Right ventricle myocardium inferior (tissue), 1 donor: ENCODE measurements around the gene NDRG3. TPM values are rescaled to one million over a fixed set of nuclear protein-coding genes. Genes with fewer than 3 reads are reported as not detected.
"Not testable (repeated sequence)": the region's sequence is repeated elsewhere in the genome, so short reads cannot be mapped to it uniquely, and the experiment has no call there.

ENCODE experiments used
- ATAC-seq: fragments of 200-7000 bp; cut with Tn5 transposase; one replicate; pipeline ENCODE4 v1.9.1; 2020; ENCODE audit warnings: mild to moderate bottlenecking, moderate library complexity
- DNase-seq: peaks from one replicate; pipeline ENCODE4 v3.0.0; 2021; ENCODE audit errors: missing footprints
- intact Hi-C: fragments of 100-400 bp; cut with DNase I; formaldehyde crosslinking; loops from one replicate; pipeline ENCODE4 v1.11.0; 2022
- total RNA-seq: library from RNA; stranded (reverse); fragmentation: NEBNext Ultra II Directional; extraction: Animal tissue kit (Norgen Biotek cat#: 25700); gene quantifications from one replicate; pipeline ENCODE4 v1.2.1, GENCODE V29; 2021
- donor health status: DM: no; HTN: yes; CAD: no; lungs with severe emphysema.

NDRG3 gene
- total RNA-seq, 1 donor from 2014 or later: 27.9 TPM

GRCh38 chr20:36717021-36717420 lies 28.9 kb downstream of the NDRG3 start:
- ATAC-seq: no peak
- intact Hi-C loops: no loop called here
- DNase-seq: no peak

- ATAC-seq (no peak), DNase-seq (no peak)
- intact Hi-C loops: no loop called here
These were observed 33.1 kb downstream of the NDRG3 start for GRCh38 chr20:36712775-36713174.

- no peak for DNase-seq
- peak; percentile 54 for ATAC-seq
- intact Hi-C loops: no loop called here
These were observed 36.8 kb downstream of the NDRG3 start for GRCh38 chr20:36709126-36709525.

- no peak for DNase-seq
- ATAC-seq: no peak
- intact Hi-C loops: no loop called here
These were observed 42.4 kb downstream of the NDRG3 start for GRCh38 chr20:36703530-36703929.

DNA sequence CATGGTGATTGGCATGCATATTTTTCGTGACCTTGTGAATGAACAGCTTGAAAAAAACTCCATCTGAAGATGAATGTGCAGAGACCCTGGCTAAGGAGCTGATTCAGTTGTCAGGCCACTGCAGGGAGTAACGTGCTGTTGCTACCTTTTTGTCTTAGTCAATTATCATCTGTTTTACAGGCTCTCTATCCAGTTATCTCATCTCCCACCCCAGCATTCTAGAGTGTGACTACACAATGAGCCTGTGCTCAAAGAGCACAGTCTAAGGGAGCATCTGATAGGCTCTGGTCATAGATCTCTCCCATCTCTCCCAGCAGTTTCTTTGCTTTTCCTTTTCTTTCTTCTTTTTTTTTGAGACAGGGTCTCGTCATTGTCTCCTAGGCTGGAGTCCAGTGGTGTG lies 45.5 kb downstream of the NDRG3 start:
- no peak for DNase-seq

DNA sequence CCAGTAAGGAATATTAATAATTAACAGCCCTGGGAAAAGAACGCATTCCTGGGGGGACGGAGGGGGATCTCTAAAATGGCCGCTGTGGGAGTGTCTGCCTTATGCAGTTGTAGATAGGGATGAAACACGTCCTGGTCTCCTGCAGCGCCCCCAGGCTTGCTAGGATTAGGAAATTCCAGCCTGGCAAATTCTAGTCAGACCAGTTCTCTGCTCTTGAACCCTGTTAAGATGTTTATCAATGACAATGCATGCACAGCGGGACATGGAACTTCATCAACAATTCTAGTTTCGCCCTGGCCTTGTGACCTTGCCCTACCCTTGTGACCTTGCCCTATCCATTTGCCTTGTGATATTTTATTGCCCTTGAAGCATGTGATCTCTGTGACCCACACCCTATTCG lies 50.4 kb downstream of the NDRG3 start:
- ATAC-seq, intact Hi-C loops, DNase-seq: not testable (repeated sequence)

More for the DNA sequence above, 45.5 kb downstream of the NDRG3 start:
- no peak for ATAC-seq
- intact Hi-C loops: no loop called here

GRCh38 chr20:36688630-36689029 lies 57.3 kb downstream of the NDRG3 start:
- no peak for DNase-seq
- intact Hi-C loops: no loop called here
- ATAC-seq: no peak

DNA sequence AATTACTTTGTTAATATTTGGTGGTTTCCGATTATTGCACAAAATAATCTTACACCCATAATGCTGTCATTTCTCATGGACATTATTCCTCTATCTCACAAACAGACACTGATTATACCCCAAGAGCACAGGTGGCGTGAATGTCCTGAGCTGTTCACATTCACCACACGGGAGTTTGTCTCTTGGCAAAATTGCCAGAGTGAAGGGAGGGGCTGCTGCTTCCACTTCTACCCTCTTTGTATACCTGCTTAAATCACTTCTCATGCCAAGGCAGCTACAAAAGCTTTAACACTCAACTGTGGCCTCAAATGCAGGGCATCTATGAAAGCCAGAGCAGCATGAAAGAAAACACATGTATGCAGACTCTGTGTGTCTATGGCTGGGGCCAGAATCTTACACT lies 58.0 kb downstream of the NDRG3 start:
- DNase-seq (no peak), ATAC-seq (no peak)
- intact Hi-C loops: no loop called here

GRCh38 chr20:36686944-36687343 lies 58.9 kb downstream of the NDRG3 start:
- DNase-seq (no peak), ATAC-seq (no peak)
- intact Hi-C loops: no loop called here

DNA sequence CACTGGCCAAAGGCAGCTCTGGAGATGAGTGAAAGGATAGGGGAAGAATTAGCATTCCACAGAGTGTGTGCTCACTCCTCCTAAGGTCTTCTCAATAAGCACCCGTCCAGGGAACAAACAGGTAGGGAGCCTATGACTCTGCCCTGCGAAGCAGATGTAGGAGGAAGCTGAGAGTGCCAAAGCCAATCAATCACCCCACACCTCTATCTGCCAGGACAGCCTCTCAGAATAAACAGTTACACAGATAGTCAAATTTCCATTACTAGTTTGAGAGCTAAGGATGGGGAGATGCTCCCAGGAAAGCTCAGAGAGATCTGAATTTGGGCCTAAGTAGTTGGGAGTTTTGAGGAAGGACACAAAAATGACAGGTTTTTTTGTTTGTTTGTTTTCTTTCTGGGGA lies 59.4 kb downstream of the NDRG3 start:
- ATAC-seq (peak; percentile 59), DNase-seq (no peak)
- intact Hi-C loops: no loop called here

GRCh38 chr20:36684747-36685146 lies 61.1 kb downstream of the NDRG3 start:
- DNase-seq (no peak), ATAC-seq (no peak)
- intact Hi-C loops: no loop called here

- ATAC-seq: no peak
- intact Hi-C loops: no loop called here
These were observed 63.6 kb downstream of the NDRG3 start for GRCh38 chr20:36682311-36682710.

DNA sequence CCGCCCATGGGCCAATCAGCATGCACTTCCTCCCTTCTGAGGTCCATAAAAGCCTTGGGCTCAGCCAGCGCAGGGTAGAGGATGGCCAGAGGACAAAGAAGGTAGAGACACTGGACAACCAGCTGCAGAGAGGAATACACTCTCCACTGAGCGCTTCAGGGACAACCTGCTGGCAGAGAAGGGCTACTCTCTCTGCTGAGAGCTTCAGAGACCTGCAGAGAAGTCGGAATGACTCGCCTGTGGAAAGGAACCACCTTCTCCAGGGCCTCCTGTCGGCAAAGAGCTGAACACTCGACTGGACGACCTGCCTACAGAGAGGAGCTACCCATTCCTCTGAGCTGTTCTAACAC lies 68.5 kb downstream of the NDRG3 start:
- intact Hi-C loops: no loop called here
- ATAC-seq (no peak), DNase-seq (no peak)

More at GRCh38 chr20:36682311-36682710, 63.6 kb downstream of the NDRG3 start:
- no peak for DNase-seq

DNA sequence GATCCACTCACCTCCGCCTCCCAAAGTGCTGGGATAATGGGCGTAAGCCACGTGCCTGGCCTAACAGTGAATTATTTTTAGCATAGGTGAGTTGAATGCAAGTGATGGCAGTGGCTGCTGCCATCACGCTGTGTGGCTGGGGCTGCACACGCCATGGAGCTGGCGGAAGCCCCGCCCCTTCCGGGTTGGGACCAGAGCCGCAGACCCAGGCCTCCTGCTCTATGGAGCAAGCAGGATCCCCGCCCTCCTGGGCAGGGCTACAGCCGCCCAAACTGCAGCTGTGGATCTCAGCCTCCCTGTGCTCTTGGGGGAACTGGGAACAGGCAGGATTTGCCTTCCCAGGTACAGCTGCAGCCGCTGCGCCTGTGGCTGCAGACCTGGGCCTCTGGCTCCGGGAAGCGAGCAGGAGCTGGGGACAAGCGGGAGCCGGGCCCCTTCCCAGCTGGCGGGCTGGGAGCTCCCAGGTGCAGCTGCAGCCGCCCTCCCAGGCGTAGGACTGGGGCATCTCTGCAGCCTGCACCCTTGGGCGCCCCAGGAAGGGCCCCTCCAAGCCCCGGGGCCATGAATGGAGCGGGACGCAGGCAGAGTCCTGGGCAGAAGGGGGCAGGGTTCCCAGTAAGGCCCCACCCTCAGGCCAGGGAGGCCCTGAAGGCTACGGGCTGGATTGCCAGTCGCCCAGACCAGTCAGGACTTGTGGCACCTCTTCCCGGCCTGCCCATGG lies 69.0 kb downstream of the NDRG3 start:
- intact Hi-C loops: no loop called here
- ATAC-seq (no peak), DNase-seq (no peak)

DNA sequence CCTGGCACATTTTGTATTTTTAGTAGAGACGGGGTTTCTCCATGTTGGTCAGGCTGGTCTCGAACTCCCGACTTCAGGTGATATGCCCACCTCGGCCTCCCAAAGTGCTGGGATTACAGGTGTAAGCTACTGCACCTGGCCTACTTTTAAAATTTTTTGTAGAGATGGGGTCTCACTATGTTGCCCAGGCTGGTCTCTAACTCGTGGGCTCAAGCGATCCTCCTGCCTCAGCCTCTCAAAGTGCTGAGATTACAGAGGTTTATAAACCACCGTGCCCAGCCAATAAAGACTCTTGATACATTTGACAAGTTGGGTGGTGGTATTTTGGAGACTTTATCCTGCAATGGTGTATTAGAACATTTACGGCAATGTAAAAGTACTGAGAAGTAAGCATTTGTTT lies 70.3 kb downstream of the NDRG3 start:
- ATAC-seq, intact Hi-C loops, DNase-seq: not testable (repeated sequence)

DNA sequence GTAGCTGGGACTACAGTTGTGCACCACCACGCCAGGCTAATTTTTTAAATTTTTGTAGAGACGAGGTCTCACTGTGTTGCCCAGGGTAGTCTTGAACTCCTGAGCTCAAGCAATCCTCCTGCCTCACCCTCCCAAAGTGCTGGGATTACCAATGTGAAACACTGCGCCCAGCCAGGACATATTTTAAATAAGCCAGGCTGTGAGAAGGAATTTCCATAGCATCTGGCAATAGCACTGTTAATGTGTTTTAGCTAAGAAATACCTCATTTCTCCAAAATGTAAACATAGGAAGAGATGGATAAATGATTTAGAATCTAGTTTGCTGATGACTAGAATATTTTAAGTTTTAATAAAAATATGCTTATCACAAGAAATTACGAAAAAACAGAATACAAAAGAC lies 72.9 kb downstream of the NDRG3 start:
- DNase-seq: no peak
- intact Hi-C loops: no loop called here
- no peak for ATAC-seq

- DNase-seq (no peak), ATAC-seq (no peak)
- intact Hi-C loops: no loop called here
These were observed 75.1 kb downstream of the NDRG3 start for GRCh38 chr20:36670665-36671357.

- DNase-seq (no peak), ATAC-seq (no peak)
- intact Hi-C loops: no loop called here
These were observed 79.6 kb downstream of the NDRG3 start for GRCh38 chr20:36666181-36666740.

DNA sequence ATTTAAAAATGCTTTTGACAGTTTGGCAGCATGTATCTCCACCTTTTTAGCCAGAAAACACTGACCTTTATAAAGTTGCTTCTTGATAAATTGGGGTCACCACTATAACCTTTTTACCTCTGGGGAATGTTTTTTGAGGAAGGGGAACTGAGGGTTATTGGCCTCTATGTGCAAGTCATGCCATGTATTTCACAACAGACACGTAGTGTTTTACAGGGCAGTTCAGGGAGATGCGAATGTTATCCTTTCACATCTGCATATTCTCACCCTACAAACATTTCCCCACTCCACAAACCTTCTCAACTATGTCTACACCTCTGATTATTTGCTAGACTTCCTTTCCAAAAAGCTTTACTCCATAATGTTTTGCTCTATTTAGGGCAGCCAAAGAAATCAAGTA lies 82.9 kb downstream of the NDRG3 start:
- intact Hi-C loops: no loop called here
- no peak for ATAC-seq
- DNase-seq: no peak

- DNase-seq (no peak), ATAC-seq (no peak)
- intact Hi-C loops: no loop called here
These were observed 87.6 kb downstream of the NDRG3 start for GRCh38 chr20:36658300-36658699.
